Breast epithelium (tissue), 4 donors: ENCODE results near the gene ATP2B1. TPM values are rescaled to one million over a fixed set of nuclear protein-coding genes. Genes with fewer than 3 reads are reported as not detected.

Source experiments
- DNase-seq, 2 donors: peaks; one replicate each; pipeline ENCODE4 v3.0.0-alpha.2; 2019; ENCODE audit warnings: low spot score in 2 of 2
- H3K27ac ChIP-seq, 2 donors: fragments of 200-600 bp; sonication (generic) in 1 of 2; one replicate each; pipeline ENCODE4 v1.5.1; 2016 to 2019; ENCODE audit warnings: mild to moderate bottlenecking in 1 of 2
- H3K27me3 ChIP-seq, 2 donors: fragments of 200-600 bp; sonication (generic) in 1 of 2; one replicate each; pipeline versions ENCODE4 v1.5.1 to v1.6.0; 2017 to 2019; ENCODE audit warnings: control low read depth in 1 of 2, mild to moderate bottlenecking in 1 of 2
- H3K36me3 ChIP-seq: fragments of 200-600 bp; one replicate; pipeline ENCODE4 v1.5.1; 2019
- H3K4me1 ChIP-seq, 2 donors: fragments of 200-600 bp; sonication (generic); one replicate each; pipeline ENCODE4 v1.5.1; 2016 to 2019; ENCODE audit warnings: control low read depth in 1 of 2
- H3K4me3 ChIP-seq, 3 donors: fragments of 200-600 bp; sonication (generic); 1 replicate in 2 of 3; 2 replicates in 1 of 3; pipeline ENCODE4 v1.5.1; 2016 to 2019; ENCODE audit warnings: mild to moderate bottlenecking in 3 of 3, moderate library complexity in 2 of 3
- H3K9me3 ChIP-seq, 2 donors: fragments of 200-600 bp; sonication (generic) in 1 of 2; one replicate each; pipeline ENCODE4 v1.5.1; 2016 to 2019; ENCODE audit warnings: control low read depth in 1 of 2
- POLR2A ChIP-seq: fragments of 450-650 bp; IDR thresholded peaks from one replicate; pipeline ENCODE4 v1.6.1; 2016; ENCODE audit warnings: antibody characterized with exemption, mild to moderate bottlenecking, moderate library complexity
- POLR2AphosphoS5 ChIP-seq, 3 donors: sonication (generic); formaldehyde crosslinking; IDR thresholded peaks; one replicate each; pipeline ENCODE4 v1.6.1; 2017; ENCODE audit warnings: antibody characterized with exemption in 3 of 3
- intact Hi-C: fragments of 100-400 bp; cut with DNase I; formaldehyde crosslinking; loops from one replicate; pipeline ENCODE4 v1.15.1; 2023; ENCODE audit warnings: low total_unique reads
- total RNA-seq, 3 donors: library from RNA; depleted of rRNA; stranded (reverse); fragments of >200 nt; gene quantifications; one replicate each; pipeline ENCODE4 v1.1.0, GENCODE V29; 2016
- TF ChIP-seq, protein P1 (sequence below), 3 donors: fragments of 450-650 bp; IDR thresholded peaks; one replicate each; pipeline ENCODE4 v1.5.1; 2016 to 2017; ENCODE audit warnings: antibody characterized with exemption in 3 of 3, mild to moderate bottlenecking in 3 of 3, moderate library complexity in 3 of 3

The ATP2B1 gene
- total RNA-seq, 3 donors from 2014 or later: 40.3 to 76.8 (median 54.6) TPM

DNA sequence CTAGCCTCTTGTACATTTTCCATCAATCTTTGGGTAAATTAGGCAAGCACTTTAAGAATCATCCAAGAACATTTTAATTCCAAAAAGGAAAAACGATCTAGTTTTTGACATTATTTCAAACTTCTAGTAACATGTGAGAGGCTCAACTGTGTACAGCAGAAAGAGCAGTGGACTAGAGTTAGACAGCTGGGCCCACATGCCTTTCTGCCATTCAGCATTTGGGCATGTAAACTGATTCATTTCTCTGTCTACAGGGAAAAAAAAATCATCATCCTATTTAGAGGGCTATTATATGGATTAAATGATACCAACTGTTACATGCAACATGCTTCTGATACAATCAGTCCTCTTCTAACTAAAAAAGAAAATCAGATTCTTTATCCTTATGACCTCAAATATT, 17.7 kb downstream of the ATP2B1 start:
- no peaks in the 10 kb centered on the region for H3K9me3 ChIP-seq
- H3K36me3 ChIP-seq: no peaks in the 10 kb centered on the region
- DNase-seq: no peak
- H3K4me3 ChIP-seq: no peak overlapping the region
- no peak for TF ChIP-seq POLR2AphosphoS5 (IDR thresholded peaks at IDR 0.05)
- no peak for TF ChIP-seq POLR2A
- TF ChIP-seq, protein P1, sequence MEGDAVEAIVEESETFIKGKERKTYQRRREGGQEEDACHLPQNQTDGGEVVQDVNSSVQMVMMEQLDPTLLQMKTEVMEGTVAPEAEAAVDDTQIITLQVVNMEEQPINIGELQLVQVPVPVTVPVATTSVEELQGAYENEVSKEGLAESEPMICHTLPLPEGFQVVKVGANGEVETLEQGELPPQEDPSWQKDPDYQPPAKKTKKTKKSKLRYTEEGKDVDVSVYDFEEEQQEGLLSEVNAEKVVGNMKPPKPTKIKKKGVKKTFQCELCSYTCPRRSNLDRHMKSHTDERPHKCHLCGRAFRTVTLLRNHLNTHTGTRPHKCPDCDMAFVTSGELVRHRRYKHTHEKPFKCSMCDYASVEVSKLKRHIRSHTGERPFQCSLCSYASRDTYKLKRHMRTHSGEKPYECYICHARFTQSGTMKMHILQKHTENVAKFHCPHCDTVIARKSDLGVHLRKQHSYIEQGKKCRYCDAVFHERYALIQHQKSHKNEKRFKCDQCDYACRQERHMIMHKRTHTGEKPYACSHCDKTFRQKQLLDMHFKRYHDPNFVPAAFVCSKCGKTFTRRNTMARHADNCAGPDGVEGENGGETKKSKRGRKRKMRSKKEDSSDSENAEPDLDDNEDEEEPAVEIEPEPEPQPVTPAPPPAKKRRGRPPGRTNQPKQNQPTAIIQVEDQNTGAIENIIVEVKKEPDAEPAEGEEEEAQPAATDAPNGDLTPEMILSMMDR (IDR thresholded peaks at IDR 0.05): no peak
- no peaks in the 10 kb centered on the region for H3K4me1 ChIP-seq
- no peaks in the 10 kb centered on the region for H3K27me3 ChIP-seq
- intact Hi-C loops: no loop called here
- H3K27ac ChIP-seq: no peak overlapping the region

DNA sequence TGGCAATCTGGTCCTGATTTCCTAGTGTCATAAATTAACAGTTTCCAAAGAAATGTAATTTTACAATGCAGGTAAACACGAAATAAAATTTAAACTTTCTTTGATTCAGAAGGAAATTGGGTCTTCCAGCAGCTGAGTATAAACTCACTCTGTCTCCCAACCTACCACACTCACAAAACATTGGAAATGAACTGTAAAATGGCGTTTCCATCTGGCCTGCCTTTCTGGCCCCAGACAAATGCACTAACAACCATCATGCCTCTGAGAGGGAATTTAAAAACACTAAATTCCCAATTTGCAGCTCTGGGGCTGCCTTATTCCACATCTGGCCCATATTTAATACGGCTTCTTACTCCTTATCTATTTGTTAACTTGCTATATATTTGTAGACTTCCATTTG, 19.3 kb downstream of the ATP2B1 start:
- Histone ChIP-seq H3K4me1 (no peaks in the 10 kb centered on the region), H3K27me3 (no peaks in the 10 kb centered on the region), H3K4me3 (no peak overlapping the region), H3K27ac (no peak overlapping the region), H3K36me3 (no peaks in the 10 kb centered on the region), H3K9me3 (no peaks in the 10 kb centered on the region)
- no peak for TF ChIP-seq POLR2A
- TF ChIP-seq, protein P1 (IDR thresholded peaks at IDR 0.05): no peak
- no peak for TF ChIP-seq POLR2AphosphoS5 (IDR thresholded peaks at IDR 0.05)
- DNase-seq: no peak
- intact Hi-C loops: loop anchor here (10.0 kb wide), 1 partner anchor 1525 kb away; no protein-coding TSS in a partner anchor

DNA sequence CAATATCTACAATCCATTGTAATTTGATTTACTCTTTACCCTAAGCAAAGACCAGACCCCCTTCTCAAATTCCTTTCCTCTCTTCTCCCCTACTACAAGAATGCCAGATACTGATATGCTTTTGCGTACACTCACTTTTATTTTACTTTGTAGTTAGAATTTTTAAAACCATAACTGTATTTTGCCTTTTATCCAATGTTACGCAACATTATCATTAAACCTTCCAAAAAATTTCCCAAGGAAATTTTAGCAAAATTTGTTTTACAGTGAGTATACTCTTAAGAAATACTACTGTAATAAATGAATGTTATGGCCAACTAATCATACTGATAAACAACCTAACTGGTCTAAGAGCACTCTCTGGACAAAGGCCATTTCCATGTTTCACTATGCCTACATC, 22.3 kb downstream of the ATP2B1 start:
- no peaks in the 10 kb centered on the region for H3K36me3 ChIP-seq
- H3K27ac ChIP-seq: no peak overlapping the region
- H3K4me1 ChIP-seq: no peaks in the 10 kb centered on the region
- no peak overlapping the region for H3K4me3 ChIP-seq
- no peak for DNase-seq
- peaks cover 0 to 11% of the 10 kb centered on the region in 2 donors for H3K9me3 ChIP-seq
- H3K27me3 ChIP-seq: no peaks in the 10 kb centered on the region
- intact Hi-C loops: loop anchor here (10.0 kb wide), 1 partner anchor 1528 kb away; no protein-coding TSS in a partner anchor
- TF ChIP-seq, protein P1 (IDR thresholded peaks at IDR 0.05): no peak
- TF ChIP-seq POLR2A (no peak), POLR2AphosphoS5 (IDR thresholded peaks at IDR 0.05) (no peak)

DNA sequence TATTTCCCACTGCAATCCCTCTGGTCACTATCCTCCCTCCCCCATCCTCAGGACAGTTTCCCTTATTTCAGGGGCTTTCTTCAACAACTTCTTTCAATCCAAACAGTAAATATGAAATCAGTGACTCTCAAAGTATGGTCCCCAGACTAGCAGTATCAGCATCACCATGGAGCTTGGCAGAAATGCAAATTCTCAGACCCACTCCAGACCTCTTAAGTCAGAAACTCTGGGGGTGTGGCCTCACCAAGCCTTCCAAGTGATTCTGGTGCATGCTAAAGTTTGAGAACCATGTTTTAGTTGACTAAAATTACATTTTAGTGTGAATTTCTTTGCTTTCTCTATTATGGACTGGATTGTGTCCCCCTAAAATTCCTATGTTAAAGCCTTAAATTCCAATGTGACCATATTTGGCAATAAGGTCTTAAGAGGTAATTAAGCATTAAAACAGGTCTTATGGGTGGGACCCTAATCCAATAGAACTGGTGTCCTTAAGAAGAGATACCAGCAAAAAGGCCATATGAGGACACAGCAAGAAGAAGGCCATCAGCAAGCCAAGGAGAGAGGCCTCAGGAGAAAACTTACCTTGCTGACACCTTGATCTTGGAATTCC, 23.2 kb downstream of the ATP2B1 start:
- Histone ChIP-seq H3K4me3 (no peak overlapping the region), H3K9me3 (peaks cover 0 to 20% of the 10 kb centered on the region in 2 donors), H3K27ac (no peak overlapping the region), H3K27me3 (no peaks in the 10 kb centered on the region), H3K4me1 (no peaks in the 10 kb centered on the region), H3K36me3 (no peaks in the 10 kb centered on the region)
- no peak for DNase-seq
- TF ChIP-seq, protein P1 (IDR thresholded peaks at IDR 0.05): no peak
- TF ChIP-seq POLR2AphosphoS5 (IDR thresholded peaks at IDR 0.05) (no peak), POLR2A (no peak)
- intact Hi-C loops: loop anchor here (10.0 kb wide), 1 partner anchor 1529 kb away; no protein-coding TSS in a partner anchor

DNA sequence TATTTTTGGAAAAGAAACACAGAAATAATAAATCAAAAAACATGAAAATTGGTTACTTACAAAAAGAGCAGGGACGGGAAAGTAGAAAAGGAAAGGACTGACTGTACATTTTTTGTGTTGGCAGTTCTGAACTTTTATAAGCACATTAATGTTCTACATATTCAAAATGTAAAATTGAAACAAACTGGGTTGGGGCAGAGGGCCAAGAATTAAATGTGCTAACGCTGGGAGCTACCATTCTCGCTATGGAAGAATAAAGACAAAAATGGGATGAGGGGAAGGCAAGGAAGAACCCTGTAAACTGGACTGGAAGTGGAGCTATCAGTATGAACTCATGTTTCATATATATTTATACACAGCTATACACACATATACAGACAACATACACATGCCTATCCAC, 24.5 kb downstream of the ATP2B1 start:
- no peaks in the 10 kb centered on the region for H3K36me3 ChIP-seq
- TF ChIP-seq, protein P1 (IDR thresholded peaks at IDR 0.05): no peak
- no peak for TF ChIP-seq POLR2AphosphoS5 (IDR thresholded peaks at IDR 0.05)
- no peak for TF ChIP-seq POLR2A
- no peaks in the 10 kb centered on the region for H3K4me1 ChIP-seq
- intact Hi-C loops: loop anchor here (10.0 kb wide), 1 partner anchor 1531 kb away; no protein-coding TSS in a partner anchor
- H3K27me3 ChIP-seq: no peaks in the 10 kb centered on the region
- H3K27ac ChIP-seq: no peak overlapping the region
- no peak overlapping the region for H3K4me3 ChIP-seq
- no peak for DNase-seq
- H3K9me3 ChIP-seq: peaks cover 0 to 30% of the 10 kb centered on the region in 2 donors
